ENCODE data around the gene ERLIN1.

DNA sequence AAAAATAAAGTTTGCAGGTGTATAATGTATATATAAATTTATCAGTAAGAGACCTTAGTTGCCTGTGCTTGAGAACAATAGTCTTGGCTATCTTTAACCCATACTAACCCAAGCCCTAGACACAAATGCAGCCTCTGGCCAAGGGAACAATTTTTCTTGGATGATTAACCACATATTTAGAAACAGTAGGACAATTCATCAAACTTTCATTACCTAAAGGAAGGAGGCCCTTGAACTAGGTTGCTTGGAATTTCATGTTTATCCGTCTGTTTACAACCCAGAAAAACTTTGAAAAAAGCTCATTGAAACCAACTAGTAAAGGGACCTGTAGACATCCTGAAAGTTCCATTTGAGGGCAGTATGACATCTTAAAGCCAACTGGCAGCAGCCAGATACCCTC lies 8.9 kb upstream of the ERLIN1 start:
- TF ChIP-seq EZH2 (optimal IDR thresholded peaks at IDR 0.05; ENCODE audit: low read depth, low read length), result no peak
- TF ChIP-seq, protein P1, sequence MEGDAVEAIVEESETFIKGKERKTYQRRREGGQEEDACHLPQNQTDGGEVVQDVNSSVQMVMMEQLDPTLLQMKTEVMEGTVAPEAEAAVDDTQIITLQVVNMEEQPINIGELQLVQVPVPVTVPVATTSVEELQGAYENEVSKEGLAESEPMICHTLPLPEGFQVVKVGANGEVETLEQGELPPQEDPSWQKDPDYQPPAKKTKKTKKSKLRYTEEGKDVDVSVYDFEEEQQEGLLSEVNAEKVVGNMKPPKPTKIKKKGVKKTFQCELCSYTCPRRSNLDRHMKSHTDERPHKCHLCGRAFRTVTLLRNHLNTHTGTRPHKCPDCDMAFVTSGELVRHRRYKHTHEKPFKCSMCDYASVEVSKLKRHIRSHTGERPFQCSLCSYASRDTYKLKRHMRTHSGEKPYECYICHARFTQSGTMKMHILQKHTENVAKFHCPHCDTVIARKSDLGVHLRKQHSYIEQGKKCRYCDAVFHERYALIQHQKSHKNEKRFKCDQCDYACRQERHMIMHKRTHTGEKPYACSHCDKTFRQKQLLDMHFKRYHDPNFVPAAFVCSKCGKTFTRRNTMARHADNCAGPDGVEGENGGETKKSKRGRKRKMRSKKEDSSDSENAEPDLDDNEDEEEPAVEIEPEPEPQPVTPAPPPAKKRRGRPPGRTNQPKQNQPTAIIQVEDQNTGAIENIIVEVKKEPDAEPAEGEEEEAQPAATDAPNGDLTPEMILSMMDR (IDR thresholded peaks at IDR 0.05; ENCODE audit: low read length), result no peak
- TF ChIP-seq EZH2phosphoT487 (IDR thresholded peaks at IDR 0.05; ENCODE audit: low read length), result no peak

Measured in MM.1S (cell line).